Right atrium auricular region (tissue), 2 donors: ENCODE measurements around the gene COL8A2. TPM values are rescaled to one million over a fixed set of nuclear protein-coding genes. Genes with fewer than 3 reads are reported as not detected.

Experiments used
- DNase-seq: peaks from one replicate; pipeline ENCODE4 v3.0.0-alpha.2; 2019; ENCODE audit warnings: low spot score
- H3K27ac ChIP-seq, 2 donors: fragments of 200-600 bp; sonication (generic); 1 replicate in 1 of 2; 2 replicates in 1 of 2; pipeline ENCODE4 v1.5.1; 2016 to 2019
- H3K27me3 ChIP-seq, 2 donors: fragments of 200-600 bp; sonication (generic); one replicate each; pipeline versions ENCODE4 v1.5.1 to v1.6.0; 2017 to 2019
- H3K36me3 ChIP-seq: fragments of 200-600 bp; sonication (generic); one replicate; pipeline ENCODE4 v1.5.1; 2016
- H3K4me1 ChIP-seq, 2 donors: fragments of 200-600 bp; sonication (generic); one replicate each; pipeline versions ENCODE4 v1.5.1 to v1.6.0; 2017 to 2019
- H3K4me3 ChIP-seq, 2 donors: fragments of 200-600 bp; sonication (generic); 1 replicate in 1 of 2; 2 replicates in 1 of 2; pipeline ENCODE4 v1.5.1; 2017 to 2019; ENCODE audit warnings: mild to moderate bottlenecking in 1 of 2, moderate library complexity in 1 of 2
- H3K9me3 ChIP-seq, 2 donors: fragments of 200-600 bp; sonication (generic); one replicate each; pipeline ENCODE4 v1.5.1; 2019
- total RNA-seq, 2 donors: library from RNA; depleted of rRNA; stranded (reverse); fragments of >200 nt; gene quantifications; one replicate each; pipeline ENCODE4 v1.1.0, GENCODE V29; 2016
- TF ChIP-seq, protein P1 (sequence below), 2 donors: fragments of 200-600 bp; sonication (generic); IDR thresholded peaks; one replicate each; pipeline ENCODE4 v1.5.1; 2019; ENCODE audit warnings: antibody characterized with exemption in 2 of 2

COL8A2 gene
- total RNA-seq, 2 donors from 2014 or later: 3.5 to 4.5 TPM

DNA sequence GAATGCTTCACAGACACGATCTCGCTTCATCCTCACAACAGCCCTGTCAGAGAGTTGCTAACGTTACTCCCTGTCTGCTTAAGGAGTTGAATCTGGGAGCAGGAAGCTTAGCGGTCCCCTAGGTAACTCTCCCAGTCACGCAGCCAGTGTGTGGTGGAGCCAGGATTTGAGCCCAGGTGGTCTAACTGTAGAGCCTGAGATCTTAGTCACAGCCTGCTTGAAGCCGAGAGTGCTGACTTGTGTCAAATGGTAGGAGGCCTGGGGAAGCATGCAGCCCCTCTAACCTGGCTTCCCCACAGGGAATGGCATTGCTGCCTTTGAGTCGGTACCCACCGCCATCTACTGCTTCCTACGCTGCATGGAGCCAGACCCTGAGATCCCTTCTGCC is 32.2 kb downstream of the COL8A2 start:
- Histone ChIP-seq H3K4me1 (peaks cover 0 to 19% of the 10 kb centered on the region in 2 donors), H3K4me3 (no peak overlapping the region), H3K27ac (no peak overlapping the region), H3K9me3 (no peaks in the 10 kb centered on the region), H3K27me3 (no peaks in the 10 kb centered on the region), H3K36me3 (peaks cover 32% of the 10 kb centered on the region)
- TF ChIP-seq, protein P1, sequence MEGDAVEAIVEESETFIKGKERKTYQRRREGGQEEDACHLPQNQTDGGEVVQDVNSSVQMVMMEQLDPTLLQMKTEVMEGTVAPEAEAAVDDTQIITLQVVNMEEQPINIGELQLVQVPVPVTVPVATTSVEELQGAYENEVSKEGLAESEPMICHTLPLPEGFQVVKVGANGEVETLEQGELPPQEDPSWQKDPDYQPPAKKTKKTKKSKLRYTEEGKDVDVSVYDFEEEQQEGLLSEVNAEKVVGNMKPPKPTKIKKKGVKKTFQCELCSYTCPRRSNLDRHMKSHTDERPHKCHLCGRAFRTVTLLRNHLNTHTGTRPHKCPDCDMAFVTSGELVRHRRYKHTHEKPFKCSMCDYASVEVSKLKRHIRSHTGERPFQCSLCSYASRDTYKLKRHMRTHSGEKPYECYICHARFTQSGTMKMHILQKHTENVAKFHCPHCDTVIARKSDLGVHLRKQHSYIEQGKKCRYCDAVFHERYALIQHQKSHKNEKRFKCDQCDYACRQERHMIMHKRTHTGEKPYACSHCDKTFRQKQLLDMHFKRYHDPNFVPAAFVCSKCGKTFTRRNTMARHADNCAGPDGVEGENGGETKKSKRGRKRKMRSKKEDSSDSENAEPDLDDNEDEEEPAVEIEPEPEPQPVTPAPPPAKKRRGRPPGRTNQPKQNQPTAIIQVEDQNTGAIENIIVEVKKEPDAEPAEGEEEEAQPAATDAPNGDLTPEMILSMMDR (IDR thresholded peaks at IDR 0.05): no peak
- no peak for DNase-seq

DNA sequence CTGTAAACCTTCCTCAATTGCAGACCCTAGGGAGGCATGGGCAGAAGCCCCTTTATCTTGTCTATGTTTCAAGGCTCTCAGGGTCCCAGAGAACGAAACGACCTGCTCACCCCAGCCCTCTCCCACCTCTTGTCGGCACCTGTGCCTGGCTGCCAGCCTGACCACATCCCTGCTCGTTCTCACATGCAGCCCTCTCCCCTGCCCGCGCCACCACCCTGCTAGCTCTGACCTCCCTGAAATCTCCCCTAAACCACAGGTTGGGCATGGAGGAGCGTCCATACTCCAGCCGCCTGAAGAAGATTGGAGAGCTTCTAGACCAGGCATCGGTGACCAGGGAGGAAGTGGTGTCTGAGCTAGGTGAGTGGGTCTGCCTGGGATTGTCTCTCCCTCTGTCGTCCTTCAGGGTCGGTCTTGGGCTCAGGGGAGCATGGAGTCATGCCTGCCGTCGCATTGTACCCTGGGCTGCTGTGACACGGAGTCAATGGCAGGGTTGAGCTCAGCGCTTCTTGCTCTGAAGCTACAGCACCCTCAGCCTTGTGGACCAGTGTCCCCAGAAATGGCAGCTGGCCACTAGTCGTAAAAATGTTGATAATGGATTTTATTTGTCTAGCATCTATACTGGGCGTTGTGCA is 32.7 kb downstream of the COL8A2 start:
- H3K4me1 ChIP-seq: peaks cover 0 to 19% of the 10 kb centered on the region in 2 donors

DNA sequence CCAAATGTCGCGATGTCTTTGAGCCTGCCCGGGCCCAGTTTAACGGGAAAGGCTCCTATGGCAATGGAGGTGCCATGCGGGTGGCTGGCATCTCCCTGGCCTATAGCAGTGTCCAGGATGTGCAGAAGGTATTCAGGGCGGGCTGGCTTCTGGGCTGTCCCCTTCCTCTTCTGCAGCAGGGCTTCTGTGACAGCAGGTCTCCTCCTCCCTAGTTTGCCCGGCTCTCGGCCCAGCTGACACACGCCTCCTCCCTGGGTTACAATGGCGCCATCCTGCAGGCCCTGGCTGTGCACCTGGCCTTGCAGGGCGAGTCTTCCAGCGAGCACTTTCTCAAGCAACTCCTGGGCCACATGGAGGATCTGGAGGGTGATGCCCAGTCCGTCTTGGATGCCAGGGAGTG is 33.3 kb downstream of the COL8A2 start:
- Histone ChIP-seq H3K9me3 (no peaks in the 10 kb centered on the region), H3K27ac (no peak overlapping the region), H3K4me3 (no peak overlapping the region), H3K36me3 (peaks cover 32% of the 10 kb centered on the region), H3K4me1 (peaks cover 0 to 19% of the 10 kb centered on the region in 2 donors), H3K27me3 (no peaks in the 10 kb centered on the region)
- TF ChIP-seq, protein P1 (IDR thresholded peaks at IDR 0.05): no peak
- no peak for DNase-seq

More for the DNA sequence above, 32.7 kb downstream of the COL8A2 start:
- TF ChIP-seq, protein P1 (IDR thresholded peaks at IDR 0.05): no peak
- DNase-seq: no peak
- H3K4me3 ChIP-seq: no peak overlapping the region
- no peak overlapping the region for H3K27ac ChIP-seq
- no peaks in the 10 kb centered on the region for H3K9me3 ChIP-seq
- H3K36me3 ChIP-seq: peaks cover 32% of the 10 kb centered on the region
- H3K27me3 ChIP-seq: no peaks in the 10 kb centered on the region

DNA sequence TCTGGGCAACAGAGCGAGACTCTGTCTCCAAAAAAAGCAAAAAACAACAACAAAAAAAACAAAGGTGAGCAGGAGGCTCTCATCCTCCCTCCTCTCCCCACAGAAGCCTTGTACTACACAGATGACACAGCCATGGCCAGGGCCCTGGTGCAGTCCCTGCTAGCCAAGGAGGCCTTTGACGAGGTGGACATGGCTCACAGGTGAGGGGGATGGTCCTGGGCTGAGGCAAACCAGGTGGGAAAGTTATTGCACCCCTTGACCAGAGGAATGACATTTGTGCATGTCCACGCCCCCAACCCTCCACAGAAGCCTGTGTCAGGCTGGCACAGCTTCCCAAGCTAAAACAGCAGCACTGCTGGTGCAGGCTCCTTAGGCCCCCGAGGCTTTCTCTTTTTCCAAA is 33.9 kb downstream of the COL8A2 start:
- DNase-seq: no peak
- H3K4me1 ChIP-seq: peaks cover 0 to 19% of the 10 kb centered on the region in 2 donors
- peaks cover 32% of the 10 kb centered on the region for H3K36me3 ChIP-seq

DNA sequence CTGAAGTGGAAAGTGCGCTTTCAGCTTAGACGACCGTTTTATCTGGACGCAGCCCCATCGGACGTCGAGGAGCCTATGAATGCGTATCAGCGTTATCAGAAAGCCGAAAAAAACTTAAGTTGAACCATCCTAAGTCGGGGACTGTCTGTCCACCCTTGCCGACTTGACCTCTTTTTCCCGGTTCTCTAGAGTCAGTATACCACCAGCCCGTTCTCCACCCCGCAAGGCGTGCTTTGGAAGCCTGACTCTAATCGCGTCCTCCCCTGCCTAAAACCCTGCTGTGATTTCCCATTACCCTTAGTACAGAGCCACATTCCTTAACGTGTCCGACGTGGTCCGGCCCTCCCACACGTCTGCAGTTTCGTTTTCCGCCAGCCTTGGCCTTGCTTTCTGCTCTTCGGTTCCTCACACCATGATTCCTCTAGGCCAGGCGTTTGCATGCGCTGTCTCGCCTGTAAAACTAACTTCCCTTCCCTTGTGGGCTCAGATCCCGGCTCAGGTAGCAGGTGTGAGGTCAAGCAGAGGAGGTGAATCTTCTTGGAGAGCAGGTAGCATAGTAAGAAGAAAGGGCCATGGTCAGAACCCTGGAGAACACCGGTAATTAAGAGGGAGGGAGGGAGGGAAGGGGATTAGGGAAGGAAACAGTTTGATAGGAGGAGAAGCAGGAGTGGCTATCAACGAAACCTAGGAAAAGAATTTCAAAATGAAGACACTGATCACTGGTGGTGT is 35.5 kb downstream of the COL8A2 start:
- peaks cover 27% of the 10 kb centered on the region for H3K36me3 ChIP-seq
- TF ChIP-seq, protein P1 (IDR thresholded peaks at IDR 0.05): no peak
- peak overlapping the region; percentile 85 to 90 for H3K27ac ChIP-seq
- peaks cover 0 to 23% of the 10 kb centered on the region in 2 donors for H3K4me1 ChIP-seq
- no peaks in the 10 kb centered on the region for H3K9me3 ChIP-seq
- no peaks in the 10 kb centered on the region for H3K27me3 ChIP-seq
- DNase-seq: no peak
- H3K4me3 ChIP-seq: peak overlapping the region; percentile 86 to 94

More for the DNA sequence above, 33.9 kb downstream of the COL8A2 start:
- Histone ChIP-seq H3K27ac (no peak overlapping the region), H3K27me3 (no peaks in the 10 kb centered on the region), H3K4me3 (no peak overlapping the region), H3K9me3 (no peaks in the 10 kb centered on the region)
- TF ChIP-seq, protein P1 (IDR thresholded peaks at IDR 0.05): no peak
